K562 (cell line): ENCODE results near the gene BAG5. TPM values are rescaled to one million over a fixed set of nuclear protein-coding genes. Genes with fewer than 3 reads are reported as not detected.

Experiments
- BACH1 ChIP-seq: fragments of 200-800 bp; sonication (Bioruptor generic); IDR thresholded peaks from 2 replicates; pipeline ENCODE4 v1.6.1; 2016; ENCODE audit warnings: missing genetic modification characterization, missing compliant biosample characterization
- CBX2 ChIP-seq: fragments of 200-600 bp; sonication (generic); IDR thresholded peaks from one replicate; pipeline ENCODE4 v1.6.1; 2012; ENCODE audit warnings: mild to moderate bottlenecking, low read length, inconsistent platforms; ENCODE audit not compliant: insufficient read depth, poor library complexity, severe bottlenecking
- CLOCK ChIP-seq: fragments of 250-450 bp; sonication (Bioruptor Pico); IDR thresholded peaks from 2 replicates; pipeline ENCODE4 v1.4.0; 2020; ENCODE audit warnings: mild to moderate bottlenecking, moderate library complexity, borderline replicate concordance
- CTBP1 ChIP-seq: fragments of 450-650 bp; IDR thresholded peaks from 2 replicates; pipeline ENCODE4 v1.6.1; 2016; ENCODE audit warnings: borderline replicate concordance
- DLX4 ChIP-seq: fragments of 250-450 bp; sonication (Bioruptor Pico); IDR thresholded peaks from 2 replicates; pipeline ENCODE4 v1.6.1; 2021; ENCODE audit warnings: mild to moderate bottlenecking
- ELF2 ChIP-seq: fragments of 250-450 bp; sonication (Bioruptor Pico); IDR thresholded peaks from 2 replicates; pipeline ENCODE4 v1.5.0; 2021; ENCODE audit warnings: mild to moderate bottlenecking
- ESRRB ChIP-seq: fragments of 250-450 bp; sonication (Bioruptor Pico); IDR thresholded peaks from 2 replicates; pipeline ENCODE4 v1.5.0; 2020; ENCODE audit warnings: mild to moderate bottlenecking, moderate library complexity, borderline replicate concordance
- FOXP4 ChIP-seq: sonication (generic); formaldehyde crosslinking; IDR thresholded peaks from 2 replicates; pipeline ENCODE4 v1.8.0; 2022; ENCODE audit warnings: mild to moderate bottlenecking, missing genetic modification reagents, borderline replicate concordance
- GATA2 ChIP-seq: sonication (generic); formaldehyde crosslinking; IDR thresholded peaks from 2 replicates; pipeline ENCODE4 v1.4.0; 2020; ENCODE audit warnings: mild to moderate bottlenecking, missing genetic modification reagents
- HMG20A ChIP-seq: fragments of 450-650 bp; formaldehyde crosslinking; conservative IDR thresholded peaks from 2 replicates; pipeline ENCODE4 v1.4.0; 2020; ENCODE audit warnings: mild to moderate bottlenecking, mixed read lengths
- NCOA4 ChIP-seq: fragments of 450-650 bp; IDR thresholded peaks from 2 replicates; pipeline ENCODE4 v1.6.1; 2018; ENCODE audit warnings: mild to moderate bottlenecking; ENCODE audit not compliant: partially characterized antibody
- NUFIP1 ChIP-seq: fragments of 450-650 bp; IDR thresholded peaks from 2 replicates; pipeline ENCODE4 v1.6.1; 2018; ENCODE audit not compliant: partially characterized antibody
- PHF8 ChIP-seq: fragments of 200-600 bp; sonication (generic); IDR thresholded peaks from 2 replicates; pipeline ENCODE4 v1.6.1; 2012; ENCODE audit warnings: mixed run types, mild to moderate bottlenecking, inconsistent platforms, low read length, moderate library complexity, borderline replicate concordance
- POLR2G ChIP-seq: fragments of 200-400 bp; formaldehyde crosslinking; IDR thresholded peaks from 2 replicates; pipeline ENCODE4 v1.6.1; 2017; ENCODE audit warnings: low read depth, mild to moderate bottlenecking, antibody characterized with exemption, low read length, moderate library complexity
- SIN3A ChIP-seq, 2 experiments: fragments of 150-350 bp in 1 of 2; IDR thresholded peaks; 2 replicates each; pipeline ENCODE4 v1.6.1; 2011 to 2016; ENCODE audit warnings: borderline replicate concordance in 2 of 2, low read depth in 2 of 2, low read length in 2 of 2, mild to moderate bottlenecking in 2 of 2, moderate library complexity in 2 of 2; ENCODE audit not compliant: control insufficient read depth in 1 of 2
- SREBF1 ChIP-seq: fragments of 150-350 bp; IDR thresholded peaks from 2 replicates; pipeline ENCODE4 v1.6.1; 2014; ENCODE audit warnings: antibody characterized with exemption, low read depth, low read length, borderline replicate concordance
- VEZF1 ChIP-seq: fragments of 200-800 bp; sonication (Bioruptor generic); IDR thresholded peaks from 2 replicates; pipeline ENCODE4 v1.6.1; 2017; ENCODE audit warnings: missing genetic modification characterization, missing compliant biosample characterization
- XRCC3 ChIP-seq: fragments of 450-650 bp; IDR thresholded peaks from 2 replicates; pipeline ENCODE4 v1.6.1; 2017; ENCODE audit warnings: mild to moderate bottlenecking, moderate library complexity
- polyA plus RNA-seq, 8 experiments: library from polyadenylated mRNA; depleted of rRNA in 4 of 8; stranded (reverse) in 5 of 8; unstranded in 3 of 8; fragments of >200 nt; fragmentation: Nextera tagmentation in 2 of 8; fragmentation: Illumina TruSeq in 1 of 8; extraction: Ambion mirVana in 2 of 8; extraction: Trizol in 1 of 8; gene quantifications; 2 replicates each; pipeline versions ENCODE4 v1.2.1 to v1.2.3, GENCODE V29; 2011 to 2014; ENCODE audit warnings: inconsistent platforms in 1 of 8, missing spikeins in 1 of 8
- total RNA-seq, 7 experiments: library from RNA; depleted of rRNA in 6 of 7; stranded (reverse); fragments of >200 nt in 6 of 7; fragmentation: Illumina TruSeq in 2 of 7; extraction: Trizol in 2 of 7; gene quantifications; 2 replicates each; pipeline versions ENCODE4 v1.2.1 to v1.2.3, GENCODE V29; 2011 to 2021; ENCODE audit warnings: low replicate concordance in 1 of 7

Gene BAG5
- total and polyA plus RNA-seq, 9 of the 15 experiments (the other 6 are each of a cell fraction or from before 2014, with no cell fraction given), result 7.9 to 21.4 (median 13.2) TPM

- no peak for TF ChIP-seq PHF8
- no peak for TF ChIP-seq HMG20A (CRISPR knock-in tag)
- TF ChIP-seq SIN3A (IDR thresholded peaks at IDR 0.05; ENCODE audit: borderline replicate concordance in 2 of 2, control insufficient read depth in 1 of 2, low read depth in 2 of 2, low read length in 2 of 2), result 0 out of 4 replicates have a peak, but pooled peaks of 1 of the 2 experiments have one; percentile 7
- TF ChIP-seq NCOA4, result no peak
- no peak for TF ChIP-seq BACH1
- no peak for TF ChIP-seq CLOCK (CRISPR knock-in tag)
- no peak for TF ChIP-seq DLX4 (CRISPR knock-in tag)
- TF ChIP-seq ELF2 (CRISPR knock-in tag), result no peak
- TF ChIP-seq FOXP4 (CRISPR knock-in tag), result no peak
- TF ChIP-seq CTBP1, result peak; percentile 47; the same call in 1 of the 2 replicates
- no peak for TF ChIP-seq NUFIP1
- peak; percentile 8; the same call in 1 of the 2 replicates for TF ChIP-seq POLR2G
- no peak for TF ChIP-seq ESRRB (CRISPR knock-in tag)
- TF ChIP-seq SREBF1, result no peak
- TF ChIP-seq VEZF1, result peak; percentile 51; the same call in 1 of the 2 replicates
- no peak for TF ChIP-seq CBX2
- TF ChIP-seq GATA2, result peak; percentile 67
- TF ChIP-seq XRCC3, result no peak
Observed at GRCh38 chr14:103519043-103519836, 43.2 kb downstream of the BAG5 start (continued).
